Psoas muscle (tissue), 8 donors: ENCODE data around the gene CLSTN3. TPM values are rescaled to one million over a fixed set of nuclear protein-coding genes. Genes with fewer than 3 reads are reported as not detected.

Source experiments
- ATAC-seq, 4 donors: fragments of 200-7000 bp; cut with Tn5 transposase; one replicate each; pipeline ENCODE4 v1.9.1; 2020; ENCODE audit warnings: moderate library complexity in 3 of 4, mild to moderate bottlenecking in 2 of 4
- DNase-seq, 2 donors: peaks; one replicate each; pipeline ENCODE4 v3.0.0-alpha.2; 2020
- H3K27ac ChIP-seq: fragments of 200-600 bp; one replicate; pipeline ENCODE4 v1.8.0; 2022
- H3K27me3 ChIP-seq, 3 donors: fragments of 200-600 bp in 1 of 3; one replicate each; pipeline versions ENCODE4 v1.6.1 to v1.8.0; 2013 to 2022; ENCODE audit warnings: low read length in 2 of 3, mild to moderate bottlenecking in 2 of 3, moderate library complexity in 1 of 3; ENCODE audit not compliant: insufficient read depth in 3 of 3
- H3K36me3 ChIP-seq, 2 donors: fragments of 200-600 bp in 1 of 2; one replicate each; pipeline versions ENCODE4 v1.6.1 to v1.8.0; 2013 to 2022; ENCODE audit warnings: low read depth in 1 of 2, mild to moderate bottlenecking in 1 of 2, moderate library complexity in 1 of 2; ENCODE audit not compliant: insufficient read depth in 1 of 2
- H3K4me1 ChIP-seq: fragments of 200-600 bp; one replicate; pipeline ENCODE4 v1.8.0; 2022
- H3K4me3 ChIP-seq: fragments of 200-600 bp; one replicate; pipeline ENCODE4 v1.8.0; 2022; ENCODE audit warnings: mild to moderate bottlenecking
- H3K9me3 ChIP-seq: fragments of 200-600 bp; one replicate; pipeline ENCODE4 v1.8.0; 2022
- WGBS, 3 donors: extraction: QIAGEN DNeasy Blood & Tissue Kit; methylation state at CpG; one replicate each; pipeline versions ENCODE4 v1.1.6 to v1.1.7; 2013; 5-methylcytosine and 5-hydroxymethylcytosine counted together
- intact Hi-C, 2 donors: fragments of 100-400 bp; cut with DNase I; formaldehyde crosslinking; loops; one replicate each; pipeline versions ENCODE4 v1.11.0 to v1.14.2; 2022
- polyA plus RNA-seq, 3 donors: library from polyadenylated mRNA; stranded (reverse); fragments of 200-250 nt; gene quantifications; one replicate each; pipeline ENCODE4 v1.2.3, GENCODE V29; 2013
- total RNA-seq, 4 donors: library from RNA; stranded (reverse); fragmentation: NEBNext Ultra II Directional in 2 of 4; extraction: Animal tissue kit (Norgen Biotek cat#: 25700) in 2 of 4; gene quantifications; one replicate each; pipeline versions ENCODE4 v1.2.1 to v1.2.4, GENCODE V29; 2021 to 2023
- TF ChIP-seq, protein P1 (sequence below): fragments of 200-600 bp; IDR thresholded peaks from one replicate; pipeline ENCODE4 v1.8.0; 2022; ENCODE audit warnings: antibody characterized with exemption
- donor health status: healthy with polysubstance abuse.
- donor health status: DM: no; HTN: no; CAD: no; lungs with moderate emphysema.
- donor health status: Bipolar disorder and iron deficiency.
- donor health status: healthy.
- donor health status: DM: yes; HTN: yes; CAD: no.
- donor health status: DM: no; HTN: no; CAD: no.
- donor health status: DM: no; HTN: no; CAD: no.
- donor health status: DM: yes; HTN: yes; CAD: no.

CLSTN3 gene
- total and polyA plus RNA-seq, 7 donors: 1.2 to 5.1 (median 3.2) TPM

- peak overlapping the region; percentile 65 for H3K4me3 ChIP-seq
- H3K27ac ChIP-seq: no peak overlapping the region
- DNase-seq (peak in 1 of 2 donors; percentile 47), ATAC-seq (peak in 1 of 4 donors; percentile 43)
- H3K9me3 ChIP-seq: no peaks in the 10 kb centered on the region
- TF ChIP-seq, protein P1, sequence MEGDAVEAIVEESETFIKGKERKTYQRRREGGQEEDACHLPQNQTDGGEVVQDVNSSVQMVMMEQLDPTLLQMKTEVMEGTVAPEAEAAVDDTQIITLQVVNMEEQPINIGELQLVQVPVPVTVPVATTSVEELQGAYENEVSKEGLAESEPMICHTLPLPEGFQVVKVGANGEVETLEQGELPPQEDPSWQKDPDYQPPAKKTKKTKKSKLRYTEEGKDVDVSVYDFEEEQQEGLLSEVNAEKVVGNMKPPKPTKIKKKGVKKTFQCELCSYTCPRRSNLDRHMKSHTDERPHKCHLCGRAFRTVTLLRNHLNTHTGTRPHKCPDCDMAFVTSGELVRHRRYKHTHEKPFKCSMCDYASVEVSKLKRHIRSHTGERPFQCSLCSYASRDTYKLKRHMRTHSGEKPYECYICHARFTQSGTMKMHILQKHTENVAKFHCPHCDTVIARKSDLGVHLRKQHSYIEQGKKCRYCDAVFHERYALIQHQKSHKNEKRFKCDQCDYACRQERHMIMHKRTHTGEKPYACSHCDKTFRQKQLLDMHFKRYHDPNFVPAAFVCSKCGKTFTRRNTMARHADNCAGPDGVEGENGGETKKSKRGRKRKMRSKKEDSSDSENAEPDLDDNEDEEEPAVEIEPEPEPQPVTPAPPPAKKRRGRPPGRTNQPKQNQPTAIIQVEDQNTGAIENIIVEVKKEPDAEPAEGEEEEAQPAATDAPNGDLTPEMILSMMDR: no peak
- 80 to 81% (median 81%) methylated on average over 16 of the region's 16 CpGs for WGBS, 3 donors
- peaks cover 6% of the 10 kb centered on the region for H3K4me1 ChIP-seq
- no peaks in the 10 kb centered on the region for H3K27me3 ChIP-seq
- intact Hi-C loops: loop anchor here in 1 of 2 donors (5.0 kb wide), 1 partner anchor 143 kb away; no protein-coding TSS in a partner anchor
- H3K36me3 ChIP-seq: peaks cover 0 to 22% of the 10 kb centered on the region in 2 donors
Observed at GRCh38 chr12:7090222-7090998, 39.8 kb upstream of the CLSTN3 start.

DNA sequence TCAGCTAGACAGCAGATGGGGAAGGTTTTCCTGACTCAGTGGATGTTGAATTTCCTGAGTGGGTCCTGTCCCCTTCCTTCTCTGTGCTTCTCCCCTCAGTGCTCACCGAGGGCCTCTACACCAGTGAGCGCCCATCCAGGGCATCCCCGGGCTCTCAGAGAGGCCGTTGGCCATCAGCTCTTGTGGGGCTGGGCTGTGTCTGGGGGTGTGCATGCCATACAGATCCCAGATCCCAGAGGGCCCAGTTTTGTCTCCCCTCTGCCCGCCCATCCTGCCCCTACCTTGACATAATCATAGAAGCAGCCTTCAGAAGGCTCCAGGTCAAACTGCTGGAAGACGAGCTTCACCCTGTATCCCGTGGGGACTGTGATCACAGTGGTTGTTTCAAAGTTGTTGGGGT, 39.0 kb upstream of the CLSTN3 start:
- peaks cover 6% of the 10 kb centered on the region for H3K4me1 ChIP-seq
- no peaks in the 10 kb centered on the region for H3K9me3 ChIP-seq
- TF ChIP-seq, protein P1: no peak
- no peaks in the 10 kb centered on the region for H3K27me3 ChIP-seq
- WGBS, 3 donors: 82 to 93% (median 91%) methylated on average over 7 of the region's 7 CpGs
- DNase-seq (peak in 1 of 2 donors; percentile 42), ATAC-seq (no peak)
- H3K36me3 ChIP-seq: peaks cover 0 to 22% of the 10 kb centered on the region in 2 donors
- intact Hi-C loops: loop anchor here in 1 of 2 donors (5.0 kb wide), 1 partner anchor 144 kb away; no protein-coding TSS in a partner anchor
- peak overlapping the region; percentile 58 for H3K27ac ChIP-seq
- peak overlapping the region; percentile 65 for H3K4me3 ChIP-seq

DNA sequence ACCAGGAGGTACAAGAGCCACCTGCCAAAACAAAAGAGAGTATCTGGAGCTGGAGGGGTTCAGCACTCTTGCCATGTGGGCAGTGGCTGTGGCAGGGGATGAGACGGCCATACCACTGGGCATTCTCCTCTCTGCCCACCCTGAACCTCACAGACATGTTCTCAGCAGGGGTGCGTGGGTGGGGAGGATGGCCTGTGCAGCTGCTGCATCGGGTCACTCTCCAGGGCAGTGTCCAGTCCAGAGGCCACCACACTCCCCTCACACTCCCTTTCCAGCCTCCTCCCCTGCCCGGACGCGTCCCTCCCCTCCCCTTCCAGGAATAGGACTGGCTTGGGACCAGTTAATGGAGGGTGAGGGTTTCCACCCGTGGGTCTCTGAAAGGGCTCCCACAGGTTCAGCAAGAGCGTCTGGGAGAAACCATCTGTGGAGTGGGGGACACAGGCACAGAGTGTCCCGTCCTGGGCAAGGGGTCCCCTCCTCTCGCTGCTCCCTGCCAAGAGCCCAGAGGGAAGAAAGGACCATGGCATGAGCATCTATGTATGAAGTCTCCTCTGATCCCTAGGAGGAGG, 38.4 kb upstream of the CLSTN3 start:
- intact Hi-C loops: loop anchor here (1.0 to 5.0 kb wide), 3 partner anchors 31 to 144 kb away; partner anchors contain the start of gene C1S (in 2 of the 2)
- Histone ChIP-seq H3K4me3 (peak overlapping the region; percentile 65), H3K27ac (peak overlapping the region; percentile 58), H3K4me1 (peaks cover 8% of the 10 kb centered on the region), H3K27me3 (no peaks in the 10 kb centered on the region), H3K36me3 (peaks cover 0 to 22% of the 10 kb centered on the region in 2 donors), H3K9me3 (no peaks in the 10 kb centered on the region)
- TF ChIP-seq, protein P1: no peak
- peak; percentile 29 to 59 (median 55) for ATAC-seq
- WGBS, 3 donors: 13 to 27% (median 18%) methylated on average over 9 to 10 of the region's 10 CpGs
- DNase-seq: peak; percentile 69 to 70

DNA sequence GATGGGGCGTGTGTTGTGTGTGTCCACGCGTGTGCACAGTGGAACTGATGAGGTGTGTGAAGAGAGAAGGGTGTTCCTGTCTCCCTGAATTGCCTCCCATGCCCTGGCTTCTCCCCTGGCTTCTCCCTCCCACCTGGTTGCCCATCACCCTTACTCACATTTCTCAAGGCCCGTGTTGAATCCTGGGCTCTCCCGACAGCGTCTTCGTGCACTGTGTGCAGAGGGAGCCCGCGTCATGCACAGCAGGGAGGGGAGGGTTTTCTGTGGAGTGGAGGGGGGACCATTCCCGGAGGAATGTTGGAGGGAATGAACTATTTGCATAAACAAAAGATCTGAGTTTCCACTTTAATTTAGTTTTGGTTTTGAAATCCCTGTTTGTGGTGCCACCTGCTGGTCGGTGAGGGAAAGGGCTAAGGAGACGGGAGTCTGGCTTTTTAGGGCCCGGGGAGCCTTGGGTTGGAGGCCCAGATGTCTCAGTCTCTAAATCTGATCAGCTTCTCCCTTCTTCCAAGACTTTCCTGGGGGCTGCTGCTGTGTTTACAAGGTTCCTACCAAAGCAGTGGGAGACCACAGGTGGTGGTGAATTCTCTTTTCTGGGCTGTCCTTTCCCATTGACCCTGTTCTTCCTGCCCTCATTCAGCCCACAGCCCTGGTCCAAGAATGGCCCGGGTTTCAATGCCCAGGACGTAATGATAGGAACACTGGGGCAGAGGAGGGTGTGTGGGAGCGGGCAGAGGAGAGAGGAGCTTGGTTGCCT, 37.8 kb upstream of the CLSTN3 start, which contains the start of gene C1R:
C1R (minus strand) TSS at position 217 of the 757 bp plus-strand sequence; CDS start at position 160, 57 bp downstream.
- TF ChIP-seq, protein P1: peak; percentile 91
- H3K36me3 ChIP-seq: peaks cover 0 to 22% of the 10 kb centered on the region in 2 donors
- intact Hi-C loops: loop anchor here (1.0 to 5.0 kb wide), 3 partner anchors 32 to 145 kb away; partner anchors contain the start of gene C1S (in 2 of the 2)
- 7 to 14% (median 10%) methylated on average over 16 of the region's 16 CpGs for WGBS, 3 donors
- peak within 1 kb of the TSS; percentile 65 for H3K4me3 ChIP-seq
- peak; percentile 80 to 89 for DNase-seq
- H3K9me3 ChIP-seq: no peaks in the 10 kb centered on the region
- H3K27ac ChIP-seq: peak within 1 kb of the TSS; percentile 58
- peak; percentile 57 to 73 (median 63) for ATAC-seq
- H3K27me3 ChIP-seq: no peaks in the 10 kb centered on the region
- H3K4me1 ChIP-seq: peaks cover 11% of the 10 kb centered on the region
